ENCODE measurements around the gene PFKP.

PFKP gene

DNA sequence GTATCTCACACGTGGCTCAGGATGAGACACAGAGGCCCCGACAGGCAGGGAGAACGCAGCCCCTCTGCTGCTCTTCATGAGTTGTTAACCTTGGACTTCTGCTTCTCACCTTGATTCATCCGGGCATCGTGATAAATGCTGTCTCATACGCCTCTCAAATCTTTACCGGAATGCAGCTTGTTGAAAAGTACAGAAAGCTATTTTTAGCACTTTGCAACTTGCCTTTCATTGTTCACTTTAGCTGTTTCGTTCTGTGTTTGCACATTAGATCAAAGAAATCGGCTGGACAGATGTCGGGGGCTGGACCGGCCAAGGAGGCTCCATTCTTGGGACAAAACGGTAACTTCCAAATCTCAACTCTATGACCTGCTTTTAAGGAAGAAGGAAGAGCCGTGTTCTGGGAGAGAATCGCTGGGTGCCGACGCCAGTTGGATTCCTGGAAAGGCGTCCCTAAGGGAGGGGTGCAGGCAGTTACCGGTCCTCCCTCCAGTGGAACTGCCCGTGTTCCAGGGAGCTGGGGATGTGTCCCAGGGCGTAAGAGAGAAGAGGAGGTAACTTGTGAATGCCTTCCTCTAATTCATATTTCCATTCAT is 49.3 kb downstream of the PFKP start:
- no peak for DNase-seq (ENCODE audit: low read depth)

GRCh38 chr10:3117486-3117885 is 50.1 kb downstream of the PFKP start:
- no peak for DNase-seq (ENCODE audit: low read depth)

GRCh38 chr10:3118641-3119091 is 51.3 kb downstream of the PFKP start:
- no peak for DNase-seq (ENCODE audit: low read depth)

DNA sequence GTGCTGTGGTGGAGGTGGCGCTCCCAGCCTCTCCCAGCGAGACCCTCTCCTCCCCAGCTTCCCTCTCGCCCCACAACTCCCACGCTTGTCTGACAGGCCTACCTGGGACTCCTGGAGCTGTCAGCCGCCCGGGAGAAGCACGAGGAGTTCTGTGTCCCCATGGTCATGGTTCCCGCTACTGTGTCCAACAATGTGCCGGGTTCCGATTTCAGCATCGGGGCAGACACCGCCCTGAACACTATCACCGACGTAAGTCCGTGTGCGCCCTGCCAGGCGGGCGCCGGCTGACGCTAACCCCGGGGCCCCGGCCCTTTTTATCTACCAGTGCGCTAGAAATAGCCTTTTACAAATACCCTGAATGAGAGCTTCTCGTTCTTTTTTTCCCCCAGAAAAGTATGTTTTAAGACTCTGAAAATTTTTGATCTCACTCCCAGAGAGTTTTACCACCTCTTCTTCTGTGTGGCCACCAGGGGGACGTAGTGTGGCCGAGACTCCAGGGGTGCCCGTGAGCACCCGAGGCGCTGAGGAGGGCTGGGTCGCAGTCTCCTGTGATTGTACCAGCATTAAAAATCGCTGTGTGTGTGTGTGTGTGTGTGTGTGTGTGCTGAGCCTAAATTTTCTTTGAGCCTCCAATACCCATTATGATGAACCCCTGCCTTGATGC is 52.6 kb downstream of the PFKP start:
- no peak for DNase-seq (ENCODE audit: low read depth)

DNA sequence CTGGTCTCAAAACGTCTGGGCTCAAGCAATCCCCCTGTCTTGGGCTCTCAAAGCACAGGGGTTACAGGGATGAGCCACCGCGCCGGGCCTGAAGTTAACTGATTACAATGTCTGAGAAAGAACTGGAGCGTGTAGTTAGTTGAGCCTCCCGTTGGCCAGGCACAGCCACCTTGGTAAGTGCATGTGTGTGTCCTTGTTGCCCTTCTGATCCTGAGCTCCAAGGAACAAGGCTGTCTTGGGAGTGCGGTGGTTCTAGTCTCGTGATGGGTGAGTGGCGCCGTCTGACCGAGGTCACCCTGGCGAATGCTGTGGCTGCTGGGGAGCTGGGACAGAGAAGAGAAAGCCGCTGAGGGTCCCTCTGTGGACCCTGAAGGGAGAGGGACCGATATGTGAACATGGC is 54.7 kb downstream of the PFKP start:
- DNase-seq (ENCODE audit: low read depth) = no peak

- DNase-seq (ENCODE audit: low read depth) = no peak
Observed at GRCh38 chr10:3122486-3123205, 55.3 kb downstream of the PFKP start.

DNA sequence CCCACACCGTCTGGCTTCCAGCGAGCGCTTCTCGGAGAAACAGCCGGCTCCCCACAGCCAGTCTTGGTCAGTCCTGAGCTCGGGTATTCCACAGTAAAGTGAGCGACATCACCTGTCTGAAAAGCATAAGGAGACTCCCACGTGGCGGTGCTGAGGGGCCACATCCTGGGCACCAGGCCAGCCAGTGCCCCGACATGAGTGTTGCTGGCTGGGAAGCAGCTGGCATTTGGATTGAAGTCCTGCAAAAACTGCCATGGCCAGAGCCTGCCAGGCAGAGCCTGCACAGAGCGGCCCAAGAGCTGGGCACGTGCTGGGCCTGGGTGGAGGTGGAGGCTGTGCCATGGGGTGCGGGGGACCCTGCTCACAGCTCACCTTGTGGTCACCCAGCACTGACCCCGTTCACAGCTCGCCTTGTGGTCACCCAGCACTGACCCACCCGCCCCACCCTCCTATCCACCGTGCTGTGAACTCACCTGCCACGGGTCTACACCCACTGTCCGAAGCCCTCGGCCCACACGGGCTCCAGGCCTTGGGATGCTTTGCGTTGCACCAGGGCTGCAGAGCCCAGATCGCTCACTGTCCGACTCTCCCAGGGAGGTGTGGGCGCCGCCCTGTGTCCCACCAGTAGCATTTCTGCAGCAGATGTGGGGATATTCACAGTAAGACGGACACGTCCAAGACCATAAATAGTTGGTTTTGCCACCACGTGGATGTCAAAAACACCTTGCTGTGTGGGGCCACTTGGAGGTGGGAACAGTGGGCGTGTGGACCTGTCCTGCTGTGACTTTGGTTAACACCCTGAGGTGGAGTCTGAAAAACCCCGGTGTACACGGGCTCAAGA is 56.4 kb downstream of the PFKP start:
- DNase-seq (ENCODE audit: low read depth) = no peak

DNA sequence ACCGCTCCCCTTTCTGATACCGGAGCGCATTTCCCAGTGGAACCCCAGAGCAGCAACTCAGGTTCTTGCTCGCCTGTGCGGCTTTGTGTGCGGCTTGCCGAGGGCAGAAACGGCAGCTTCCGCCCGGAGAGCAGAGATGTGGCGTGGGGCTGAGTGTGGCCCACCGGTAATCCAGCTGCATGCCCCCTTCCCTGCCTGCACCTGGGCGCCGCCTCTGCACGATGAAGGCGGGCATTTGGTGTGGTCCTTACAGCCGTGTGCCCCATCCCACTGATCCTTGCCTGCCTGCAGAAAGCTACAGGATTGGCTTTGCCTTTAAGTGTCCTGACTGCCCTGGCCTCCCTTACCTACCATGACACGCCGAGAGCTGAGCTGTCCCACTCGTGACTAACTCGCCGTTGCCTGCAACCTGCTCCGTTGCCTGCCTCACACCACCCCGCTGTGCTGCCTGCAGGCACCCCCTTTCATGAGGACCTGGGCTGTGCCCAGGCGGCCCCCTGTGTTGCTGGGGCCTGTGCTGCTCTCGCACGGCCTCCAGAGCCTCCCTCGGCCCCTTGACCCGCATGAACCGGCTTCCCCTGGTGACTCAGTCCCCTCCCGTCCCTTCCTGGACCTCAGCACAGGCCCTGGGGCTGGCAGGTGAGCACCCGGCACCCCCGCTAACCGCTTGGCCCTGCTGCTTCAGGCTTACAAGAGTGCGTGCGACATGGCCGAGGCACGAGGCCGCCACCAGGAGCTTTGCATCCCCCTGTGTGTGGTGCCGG is 57.2 kb downstream of the PFKP start:
- DNase-seq (ENCODE audit: low read depth) = no peak

- no peak for DNase-seq (ENCODE audit: low read depth)
Observed at GRCh38 chr10:3125527-3126170, 58.3 kb downstream of the PFKP start.

GRCh38 chr10:3126249-3126648 is 58.9 kb downstream of the PFKP start:
- DNase-seq (ENCODE audit: low read depth) = no peak

DNA sequence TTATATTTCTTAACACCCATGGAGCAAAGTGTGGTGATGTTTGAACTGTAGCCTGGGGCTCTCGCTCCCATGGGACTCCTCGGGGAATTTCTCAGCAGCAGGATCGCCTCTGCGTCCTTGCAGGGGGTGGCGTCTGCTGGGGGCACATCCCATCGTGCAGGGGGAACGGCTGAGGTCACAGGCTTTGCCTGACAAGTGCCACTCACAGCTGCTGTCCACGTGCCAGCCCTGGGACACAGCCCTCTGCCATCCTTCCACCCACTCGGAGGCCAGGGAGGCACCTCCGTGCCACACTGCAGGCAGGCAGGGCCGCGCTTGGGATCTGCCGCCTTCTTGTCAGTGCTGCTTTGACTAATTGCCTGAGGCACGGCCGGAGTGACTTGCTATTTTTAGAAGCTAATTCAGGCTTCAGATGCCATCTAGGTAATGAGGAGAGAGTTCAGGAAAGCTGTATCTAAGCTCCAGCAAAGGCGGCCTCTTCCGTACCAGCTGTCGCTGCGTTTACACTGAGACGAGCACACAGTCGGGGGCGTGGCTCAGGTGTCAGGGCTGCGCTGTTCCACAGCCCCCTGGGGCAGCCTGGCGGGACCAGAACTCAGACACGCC is 59.5 kb downstream of the PFKP start:
- no peak for DNase-seq (ENCODE audit: low read depth)

DNA sequence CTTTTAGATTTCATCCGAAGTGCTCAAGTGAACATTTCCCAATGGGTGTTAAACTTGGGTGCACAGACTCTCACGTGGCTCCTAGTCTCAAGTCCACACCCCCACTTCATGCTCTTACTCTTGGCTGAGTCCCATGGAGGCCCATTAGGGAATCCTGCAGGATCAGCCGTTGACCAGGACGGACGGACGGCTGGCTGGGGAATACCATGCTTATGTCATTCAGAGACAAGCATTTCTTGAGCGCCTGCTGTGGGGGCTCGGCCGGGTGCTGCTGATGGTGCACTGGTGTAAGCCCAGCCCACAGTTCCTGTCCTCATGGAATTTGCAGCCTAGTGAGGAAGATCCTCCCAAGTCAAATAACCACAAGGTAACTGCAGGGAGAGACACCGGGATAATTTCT is 60.6 kb downstream of the PFKP start:
- DNase-seq (ENCODE audit: low read depth) = no peak

DNA sequence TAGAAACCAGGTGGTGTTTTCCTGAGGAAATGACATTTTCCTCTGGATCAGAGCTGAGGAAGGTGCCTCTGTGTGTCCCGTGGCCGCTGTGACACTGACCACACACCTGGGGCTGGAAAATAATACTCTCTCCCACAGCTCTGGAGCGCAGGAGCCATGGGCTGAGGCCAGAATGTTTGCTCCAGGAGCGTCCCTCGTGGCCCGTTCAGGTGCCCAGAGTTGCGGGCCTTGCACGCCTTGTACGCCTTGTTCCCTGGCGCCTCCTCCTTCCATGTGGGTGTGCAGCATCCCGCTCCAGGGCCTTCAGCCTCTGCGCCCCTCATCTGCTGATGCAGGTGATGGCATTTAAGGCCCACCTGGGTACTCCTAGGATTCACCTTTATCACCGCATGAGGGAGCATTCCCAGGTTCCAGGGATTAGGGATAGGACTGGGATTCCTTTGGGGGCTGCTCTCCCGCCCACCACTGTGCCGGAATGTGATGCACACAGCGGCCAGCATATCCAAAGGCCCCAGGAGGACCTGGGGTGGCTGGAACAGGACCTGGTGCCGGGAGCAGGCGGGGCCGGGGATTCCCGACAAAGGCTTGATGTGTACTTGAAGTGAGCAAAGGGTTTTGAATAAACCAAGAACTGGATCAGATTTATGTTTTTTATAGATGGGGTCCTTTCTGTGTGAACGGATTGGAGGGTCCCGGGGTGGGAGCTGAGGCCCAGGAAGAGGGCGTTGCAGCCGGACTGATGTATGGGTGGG is 61.2 kb downstream of the PFKP start:
- DNase-seq (ENCODE audit: low read depth) = no peak

DNA sequence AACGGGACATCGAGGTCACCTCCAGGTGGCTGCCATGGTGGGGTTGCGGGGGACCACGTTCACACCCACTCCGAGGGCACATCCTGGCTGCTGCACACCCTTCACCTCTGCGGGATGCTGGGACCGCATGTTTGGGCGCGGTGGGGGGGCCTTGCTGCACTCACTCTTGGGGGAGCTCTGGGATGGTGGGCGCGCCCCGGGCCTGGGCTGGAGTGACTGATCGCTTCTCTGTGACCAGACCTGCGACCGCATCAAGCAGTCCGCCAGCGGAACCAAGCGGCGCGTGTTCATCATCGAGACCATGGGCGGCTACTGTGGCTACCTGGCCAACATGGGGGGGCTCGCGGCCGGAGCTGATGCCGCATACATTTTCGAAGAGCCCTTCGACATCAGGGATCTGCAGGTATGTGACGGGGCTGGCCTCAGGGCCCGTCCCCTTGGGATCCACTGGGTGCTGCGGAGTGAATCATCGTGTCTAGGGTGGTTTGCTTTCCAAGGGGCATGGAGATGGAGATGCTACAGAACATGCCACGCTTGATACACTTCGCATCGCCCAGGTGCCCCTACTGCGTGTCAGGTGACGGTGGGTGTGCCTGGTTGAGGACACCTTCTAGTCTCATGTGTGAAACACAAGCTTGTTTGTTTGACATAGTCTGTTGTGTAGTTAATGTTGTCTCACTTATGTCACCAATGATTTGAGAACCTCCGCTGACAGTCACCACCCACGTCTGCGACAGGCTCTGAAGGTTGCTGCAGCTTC is 62.4 kb downstream of the PFKP start:
- no peak for DNase-seq (ENCODE audit: low read depth)

DNA sequence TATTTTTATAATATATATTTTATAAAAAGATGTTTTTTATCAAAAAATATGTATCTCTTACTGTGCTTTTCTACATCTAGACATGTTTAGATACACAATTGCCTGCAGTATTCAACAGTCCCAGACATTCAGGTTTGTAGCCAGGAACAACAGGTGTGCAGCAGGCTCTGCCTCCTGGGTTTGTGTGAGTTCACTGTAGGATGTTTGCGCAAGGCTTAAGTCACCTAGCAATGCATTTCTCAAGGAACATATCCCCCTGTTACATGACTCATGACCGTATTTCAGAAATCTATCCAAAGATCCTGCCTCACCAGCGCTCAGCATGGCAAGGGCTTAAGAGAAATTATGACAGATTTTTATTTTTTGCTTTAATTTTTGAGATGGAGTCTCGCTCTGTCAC is 63.8 kb downstream of the PFKP start:
- no peak for DNase-seq (ENCODE audit: low read depth)

DNA sequence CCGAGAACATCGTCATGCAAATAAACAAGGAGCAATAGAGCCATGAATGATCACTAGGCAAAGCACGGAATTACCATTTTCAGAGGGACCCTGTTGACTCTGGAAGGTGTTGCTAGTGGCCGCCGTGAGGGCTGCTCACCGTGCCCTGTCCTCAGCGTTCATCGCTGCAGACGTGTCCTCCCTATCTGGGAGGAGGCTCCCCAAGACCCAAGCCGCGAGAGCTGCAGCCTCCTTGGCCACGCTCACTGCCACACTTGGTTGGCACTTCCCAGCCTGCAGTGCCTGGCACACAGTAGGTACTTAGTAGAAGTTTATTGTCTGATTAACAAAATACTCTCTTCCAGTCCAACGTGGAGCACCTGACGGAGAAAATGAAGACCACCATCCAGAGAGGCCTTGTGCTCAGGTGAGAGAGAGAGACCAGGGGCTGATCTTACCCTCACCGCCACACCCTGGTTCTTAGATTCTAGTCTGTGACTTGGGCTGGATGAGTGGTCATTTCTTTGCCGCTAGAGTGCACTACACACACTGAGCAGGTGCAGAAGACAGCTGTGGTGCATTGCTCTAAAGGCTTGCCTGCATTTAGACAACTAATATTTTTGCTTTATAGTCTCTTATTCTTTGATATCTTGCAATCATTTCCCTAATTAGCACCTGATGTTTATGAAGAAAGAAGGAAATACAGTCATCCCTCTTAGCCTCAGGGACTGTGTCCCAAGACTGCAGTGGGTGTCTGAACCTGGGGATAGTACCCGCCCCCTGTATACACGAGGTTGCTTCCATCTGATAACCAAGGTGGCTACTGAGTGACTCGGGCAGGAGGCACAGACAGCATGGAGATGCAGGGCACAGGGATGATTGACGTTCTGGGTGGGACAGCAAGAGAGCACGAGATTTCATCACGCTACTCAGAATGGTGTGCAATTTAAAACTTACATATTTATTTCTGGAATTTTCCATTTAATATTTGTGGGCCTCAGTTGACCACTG is 65.0 kb downstream of the PFKP start:
- DNase-seq (ENCODE audit: low read depth) = no peak

DNA sequence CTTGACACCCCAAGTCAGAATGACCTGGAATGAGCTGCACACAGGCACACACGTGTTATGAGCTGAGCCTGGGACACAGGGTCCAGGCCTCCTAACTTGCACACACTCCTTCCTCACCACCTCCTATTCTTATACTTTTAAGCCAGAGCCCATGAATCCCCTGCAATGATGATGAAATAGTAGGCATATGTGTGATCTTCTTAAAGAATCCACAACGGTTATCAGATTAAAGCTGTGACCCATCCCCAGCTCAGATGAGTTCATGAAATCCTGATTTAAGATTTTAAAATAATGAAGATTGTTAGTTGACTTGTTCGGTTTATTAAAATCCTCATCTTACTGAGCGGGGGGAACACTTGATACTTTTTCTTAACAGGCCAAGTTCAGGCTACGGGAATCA is 66.6 kb downstream of the PFKP start:
- no peak for DNase-seq (ENCODE audit: low read depth)

- DNase-seq (ENCODE audit: low read depth) = no peak
Observed at GRCh38 chr10:3135006-3135405, 67.7 kb downstream of the PFKP start.

All from stimulated activated CD8-positive, alpha-beta memory T cell treated with anti-CD3 and anti-CD28 coated beads, Interleukin-4, amount 100 ng/mL, for 24 hours (primary cell).